KMS-11 (cell line): ENCODE results near the gene PCSK7.

Experiments used
- H2AFZ ChIP-seq: fragments of 200-600 bp; sonication (generic); 2 replicates; pipeline ENCODE4 v1.6.1; 2016; ENCODE audit warnings: antibody characterized with exemption, mixed run types, low read depth
- H3K27ac ChIP-seq: fragments of 200-600 bp; sonication (generic); 2 replicates; pipeline ENCODE4 v1.6.1; 2016; ENCODE audit warnings: mild to moderate bottlenecking, mixed run types
- H3K27me3 ChIP-seq: fragments of 200-600 bp; sonication (generic); 2 replicates; pipeline ENCODE4 v1.6.1; 2017; ENCODE audit warnings: mild to moderate bottlenecking, low read depth, mixed run types, moderate library complexity; ENCODE audit not compliant: insufficient read depth
- H3K36me3 ChIP-seq: fragments of 200-600 bp; sonication (generic); 2 replicates; pipeline ENCODE4 v1.6.1; 2017; ENCODE audit warnings: mild to moderate bottlenecking, mixed run types; ENCODE audit not compliant: insufficient read depth
- H3K4me1 ChIP-seq: fragments of 200-600 bp; sonication (generic); 2 replicates; pipeline ENCODE4 v1.6.1; 2016; ENCODE audit warnings: mild to moderate bottlenecking, low read depth, mixed run types; ENCODE audit not compliant: poor library complexity, severe bottlenecking
- H3K4me2 ChIP-seq: fragments of 200-600 bp; sonication (generic); 2 replicates; pipeline ENCODE4 v1.7.0; 2016; ENCODE audit warnings: mild to moderate bottlenecking, mixed run types
- H3K4me3 ChIP-seq: fragments of 200-600 bp; sonication (generic); IDR thresholded peaks from 2 replicates; pipeline ENCODE4 v1.6.1; 2017; ENCODE audit warnings: low read depth, low read length, mixed read lengths; ENCODE audit not compliant: insufficient read depth
- H3K79me2 ChIP-seq: fragments of 200-600 bp; sonication (generic); 2 replicates; pipeline ENCODE4 v1.6.1; 2016; ENCODE audit warnings: low read depth, mixed run types; ENCODE audit not compliant: insufficient read depth
- H3K9ac ChIP-seq: fragments of 200-600 bp; sonication (generic); 2 replicates; pipeline ENCODE4 v1.6.1; 2016; ENCODE audit warnings: mild to moderate bottlenecking, mixed run types
- H4K20me1 ChIP-seq: fragments of 200-600 bp; sonication (generic); 2 replicates; pipeline ENCODE4 v1.6.1; 2016; ENCODE audit warnings: mild to moderate bottlenecking, mixed run types; ENCODE audit not compliant: insufficient read depth
- TF ChIP-seq, protein P1 (sequence below): fragments of 200-600 bp; sonication (generic); conservative IDR thresholded peaks from 2 replicates; pipeline ENCODE4 v1.6.1; 2017; ENCODE audit warnings: low read depth, mild to moderate bottlenecking, antibody characterized with exemption, low read length, moderate library complexity, mixed read lengths

PCSK7 gene

DNA sequence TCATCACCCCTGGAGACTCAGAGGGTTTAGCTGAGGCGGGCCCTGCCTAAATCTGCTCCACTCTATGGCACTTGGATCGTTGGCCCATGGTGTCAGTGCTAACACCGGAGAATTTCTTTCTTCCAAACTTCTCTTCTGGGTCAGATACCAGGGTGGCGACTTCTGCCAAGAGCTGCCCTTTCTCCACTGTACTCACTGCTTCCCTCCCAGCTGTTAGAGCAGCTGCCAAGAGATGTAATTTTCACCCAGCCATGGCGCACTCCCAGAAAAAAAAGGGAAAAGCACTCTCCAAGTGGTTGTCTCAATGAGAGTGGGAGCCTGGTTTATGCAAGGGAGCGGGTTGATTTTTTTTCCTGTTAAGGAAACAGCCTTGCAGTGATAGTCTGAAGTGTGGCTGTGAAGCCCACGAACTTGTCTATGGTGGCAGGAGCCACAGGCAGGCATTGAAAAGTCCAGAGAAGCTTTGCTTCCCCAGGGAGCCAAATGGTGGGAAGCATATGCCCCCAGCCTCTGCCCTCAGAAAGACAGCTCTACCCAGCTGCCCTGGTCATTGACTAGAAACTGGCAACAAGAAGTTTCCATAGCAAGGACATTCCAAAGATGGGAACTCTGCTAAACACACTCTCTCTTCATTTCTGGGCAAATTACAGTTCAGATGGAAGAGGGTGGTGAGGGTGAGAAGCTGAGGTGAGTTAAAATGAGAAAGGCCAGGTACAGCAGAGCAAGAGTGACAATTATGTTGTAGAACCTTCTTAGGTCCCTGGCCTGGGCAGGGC is 10.7 kb downstream of the PCSK7 start:
- no peaks in the 10 kb centered on the region for H3K79me2 ChIP-seq
- no peak overlapping the region for H3K27ac ChIP-seq
- H3K9ac ChIP-seq: no peak overlapping the region
- no peak overlapping the region for H2AFZ ChIP-seq
- H3K4me2 ChIP-seq: no peak overlapping the region
- no peak overlapping the region for H3K4me3 ChIP-seq
- TF ChIP-seq, protein P1, sequence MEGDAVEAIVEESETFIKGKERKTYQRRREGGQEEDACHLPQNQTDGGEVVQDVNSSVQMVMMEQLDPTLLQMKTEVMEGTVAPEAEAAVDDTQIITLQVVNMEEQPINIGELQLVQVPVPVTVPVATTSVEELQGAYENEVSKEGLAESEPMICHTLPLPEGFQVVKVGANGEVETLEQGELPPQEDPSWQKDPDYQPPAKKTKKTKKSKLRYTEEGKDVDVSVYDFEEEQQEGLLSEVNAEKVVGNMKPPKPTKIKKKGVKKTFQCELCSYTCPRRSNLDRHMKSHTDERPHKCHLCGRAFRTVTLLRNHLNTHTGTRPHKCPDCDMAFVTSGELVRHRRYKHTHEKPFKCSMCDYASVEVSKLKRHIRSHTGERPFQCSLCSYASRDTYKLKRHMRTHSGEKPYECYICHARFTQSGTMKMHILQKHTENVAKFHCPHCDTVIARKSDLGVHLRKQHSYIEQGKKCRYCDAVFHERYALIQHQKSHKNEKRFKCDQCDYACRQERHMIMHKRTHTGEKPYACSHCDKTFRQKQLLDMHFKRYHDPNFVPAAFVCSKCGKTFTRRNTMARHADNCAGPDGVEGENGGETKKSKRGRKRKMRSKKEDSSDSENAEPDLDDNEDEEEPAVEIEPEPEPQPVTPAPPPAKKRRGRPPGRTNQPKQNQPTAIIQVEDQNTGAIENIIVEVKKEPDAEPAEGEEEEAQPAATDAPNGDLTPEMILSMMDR: no peak
- no peaks in the 10 kb centered on the region for H3K4me1 ChIP-seq
- no peaks in the 10 kb centered on the region for H3K27me3 ChIP-seq
- no peaks in the 10 kb centered on the region for H3K36me3 ChIP-seq
- H4K20me1 ChIP-seq: no peaks in the 10 kb centered on the region

DNA sequence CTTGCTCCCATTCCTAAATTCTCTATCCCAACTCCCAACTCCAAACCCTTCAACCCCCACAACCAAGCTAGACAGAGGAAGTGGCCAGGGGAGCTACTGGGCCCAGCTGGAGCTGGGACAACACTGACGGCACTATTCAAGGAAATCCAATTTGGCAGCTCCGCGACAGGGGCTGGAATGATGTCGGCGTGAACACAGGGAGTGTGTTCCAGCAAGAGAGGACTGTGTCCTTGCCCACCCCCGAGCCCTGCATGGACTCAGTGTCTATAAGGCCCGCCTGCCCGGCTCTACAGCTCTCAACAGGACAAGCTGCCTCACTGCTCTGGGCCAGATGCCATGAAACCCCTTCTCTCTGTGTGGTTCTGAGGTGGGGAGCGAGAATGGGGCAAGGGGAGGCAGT is 11.3 kb downstream of the PCSK7 start:
- no peak overlapping the region for H2AFZ ChIP-seq
- H3K4me3 ChIP-seq: no peak overlapping the region
- no peaks in the 10 kb centered on the region for H4K20me1 ChIP-seq
- TF ChIP-seq, protein P1: no peak
- H3K9ac ChIP-seq: no peak overlapping the region
- no peaks in the 10 kb centered on the region for H3K36me3 ChIP-seq
- H3K27ac ChIP-seq: no peak overlapping the region
- H3K4me1 ChIP-seq: no peaks in the 10 kb centered on the region
- no peaks in the 10 kb centered on the region for H3K27me3 ChIP-seq
- H3K79me2 ChIP-seq: no peaks in the 10 kb centered on the region
- H3K4me2 ChIP-seq: no peak overlapping the region

DNA sequence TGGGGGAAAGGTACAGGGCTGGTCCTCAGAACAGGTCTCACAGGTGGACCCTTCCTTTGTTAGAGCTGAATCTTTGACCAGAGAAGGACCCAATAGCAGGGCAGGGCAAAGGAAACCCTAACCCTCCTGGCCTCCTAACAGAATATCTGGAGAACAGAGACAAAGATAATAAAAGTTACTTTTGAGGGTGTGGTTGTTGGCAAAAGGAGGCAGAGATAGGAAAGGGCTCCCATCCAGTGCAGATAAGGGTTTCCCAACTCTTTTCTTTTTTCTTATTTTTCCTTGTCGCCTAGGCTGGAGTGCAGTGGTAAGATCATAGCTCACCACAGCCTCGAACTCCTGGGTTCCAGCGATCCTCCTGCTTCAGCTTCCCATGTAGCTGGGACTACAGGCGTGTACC is 11.9 kb downstream of the PCSK7 start:
- TF ChIP-seq, protein P1: no peak

DNA sequence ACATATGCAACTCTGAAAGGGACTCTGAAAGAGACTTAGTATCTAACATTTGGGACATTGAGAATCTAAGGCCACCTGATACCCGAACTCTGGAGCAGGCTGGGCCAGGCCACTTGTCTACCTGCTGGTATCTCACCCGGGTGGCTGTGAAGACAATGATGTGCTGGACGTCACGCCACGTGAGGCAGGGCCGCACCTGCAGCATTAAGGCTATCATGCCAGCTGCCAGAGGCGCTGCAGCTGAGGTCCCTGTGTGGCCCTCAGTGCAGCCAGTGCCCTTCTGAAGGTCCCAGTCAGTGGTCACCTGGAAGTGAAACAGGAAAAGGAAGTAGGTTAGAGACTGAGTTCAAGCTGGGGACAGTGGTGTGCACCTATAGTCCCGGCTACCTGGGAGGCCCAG is 12.4 kb downstream of the PCSK7 start:
- H2AFZ ChIP-seq: no peak overlapping the region
- no peak overlapping the region for H3K4me3 ChIP-seq
- H3K27ac ChIP-seq: no peak overlapping the region
- no peak overlapping the region for H3K4me2 ChIP-seq
- no peaks in the 10 kb centered on the region for H3K79me2 ChIP-seq
- TF ChIP-seq, protein P1: no peak
- H3K36me3 ChIP-seq: no peaks in the 10 kb centered on the region
- no peaks in the 10 kb centered on the region for H3K27me3 ChIP-seq
- no peak overlapping the region for H3K9ac ChIP-seq
- H4K20me1 ChIP-seq: no peaks in the 10 kb centered on the region
- H3K4me1 ChIP-seq: no peaks in the 10 kb centered on the region

More for the DNA sequence above, 11.9 kb downstream of the PCSK7 start:
- H3K4me2 ChIP-seq: no peak overlapping the region
- no peak overlapping the region for H3K9ac ChIP-seq
- no peak overlapping the region for H3K27ac ChIP-seq
- no peaks in the 10 kb centered on the region for H3K79me2 ChIP-seq
- no peaks in the 10 kb centered on the region for H3K4me1 ChIP-seq
- H3K27me3 ChIP-seq: no peaks in the 10 kb centered on the region
- no peaks in the 10 kb centered on the region for H3K36me3 ChIP-seq
- H3K4me3 ChIP-seq: no peak overlapping the region
- H2AFZ ChIP-seq: no peak overlapping the region
- no peaks in the 10 kb centered on the region for H4K20me1 ChIP-seq
